DND-41 (cell line): ENCODE data around the gene FUT9.

Source experiments
- ATAC-seq: fragments of 200-7000 bp; cut with Tn5 transposase; 3 replicates; pipeline ENCODE4 v1.9.1; 2021; ENCODE audit warnings: low read depth; ENCODE audit not compliant: insufficient read depth
- DNase-seq: peaks from one replicate; pipeline ENCODE4 v3.0.0-alpha.2; 2020
- H2AFZ ChIP-seq: 2 replicates; pipeline ENCODE4 v1.6.0; 2012; ENCODE audit warnings: low read depth, low read length
- H3K27ac ChIP-seq: 2 replicates; pipeline ENCODE4 v1.5.1; 2012; ENCODE audit warnings: low read length, inconsistent platforms
- H3K27me3 ChIP-seq: fragments of 200-600 bp; sonication (generic); 2 replicates; pipeline ENCODE4 v1.6.0; 2012; ENCODE audit warnings: low read length, mild to moderate bottlenecking, inconsistent platforms; ENCODE audit not compliant: insufficient read depth, poor library complexity
- H3K36me3 ChIP-seq: 2 replicates; pipeline ENCODE4 v1.5.1; 2012; ENCODE audit warnings: low read length, inconsistent platforms; ENCODE audit not compliant: insufficient read depth
- H3K4me1 ChIP-seq: 2 replicates; pipeline ENCODE4 v1.5.1; 2012; ENCODE audit warnings: mild to moderate bottlenecking, low read length; ENCODE audit not compliant: insufficient read depth
- H3K4me2 ChIP-seq: 2 replicates; pipeline ENCODE4 v1.6.0; 2012; ENCODE audit warnings: mild to moderate bottlenecking, moderate library complexity, low read length, inconsistent platforms; ENCODE audit not compliant: insufficient read depth
- H3K4me3 ChIP-seq, 2 experiments: fragments of 200-600 bp in 1 of 2; shearing (Covaris generic) in 1 of 2; 2 replicates each; pipeline ENCODE4 v1.5.1; 2012 to 2016; ENCODE audit warnings: inconsistent platforms in 2 of 2, low read length in 2 of 2, mild to moderate bottlenecking in 2 of 2, low read depth in 1 of 2, moderate library complexity in 1 of 2
- H3K79me2 ChIP-seq: 2 replicates; pipeline ENCODE4 v1.6.0; 2012; ENCODE audit warnings: low read length, inconsistent platforms; ENCODE audit not compliant: insufficient read depth
- H3K9ac ChIP-seq: 2 replicates; pipeline ENCODE4 v1.6.0; 2012; ENCODE audit warnings: low read depth, mild to moderate bottlenecking, inconsistent platforms, low read length, moderate library complexity
- H3K9me3 ChIP-seq: 2 replicates; pipeline ENCODE4 v1.5.1; 2012; ENCODE audit warnings: low read length, moderate library complexity, mild to moderate bottlenecking, inconsistent platforms; ENCODE audit not compliant: insufficient read depth, severe bottlenecking
- H4K20me1 ChIP-seq: 2 replicates; pipeline ENCODE4 v1.6.0; 2012; ENCODE audit warnings: low read length; ENCODE audit not compliant: insufficient read depth
- EZH2 ChIP-seq: IDR thresholded peaks from 3 replicates; pipeline ENCODE4 v1.6.1; 2012; ENCODE audit warnings: borderline replicate concordance, low read depth, mild to moderate bottlenecking, moderate library complexity, low read length, inconsistent platforms; ENCODE audit not compliant: severe bottlenecking
- TF ChIP-seq, protein P1 (sequence below): IDR thresholded peaks from 2 replicates; pipeline ENCODE4 v1.5.1; 2012; ENCODE audit warnings: borderline replicate concordance, low read length, moderate library complexity, mild to moderate bottlenecking; ENCODE audit not compliant: poor library complexity, severe bottlenecking; ENCODE audit errors: extremely low read depth

FUT9 gene

DNA sequence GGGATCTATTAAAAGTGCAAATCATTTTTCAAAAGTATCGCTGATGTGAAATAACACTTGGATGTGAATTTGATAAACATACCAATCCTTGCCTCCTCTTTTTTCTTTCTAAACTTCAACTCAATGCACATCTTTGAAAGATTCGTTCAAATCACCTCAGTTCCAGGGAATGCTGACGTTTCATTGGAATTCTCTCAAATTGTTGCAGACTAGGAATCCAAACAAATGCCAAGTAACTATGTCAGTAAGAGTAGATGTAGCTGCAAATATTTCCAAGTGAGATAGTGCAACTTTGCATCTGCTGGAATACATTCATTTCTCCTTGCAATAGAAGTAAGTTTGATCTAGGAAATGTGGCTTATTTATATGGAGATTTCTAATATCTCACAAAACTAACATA, 220.7 kb downstream of the FUT9 start:
- H3K4me2 ChIP-seq = no peak overlapping the region
- no peak overlapping the region for H3K4me3 ChIP-seq
- no peaks in the 10 kb centered on the region for H3K36me3 ChIP-seq
- no peaks in the 10 kb centered on the region for H3K9me3 ChIP-seq
- TF ChIP-seq EZH2 = no peak
- TF ChIP-seq, protein P1, sequence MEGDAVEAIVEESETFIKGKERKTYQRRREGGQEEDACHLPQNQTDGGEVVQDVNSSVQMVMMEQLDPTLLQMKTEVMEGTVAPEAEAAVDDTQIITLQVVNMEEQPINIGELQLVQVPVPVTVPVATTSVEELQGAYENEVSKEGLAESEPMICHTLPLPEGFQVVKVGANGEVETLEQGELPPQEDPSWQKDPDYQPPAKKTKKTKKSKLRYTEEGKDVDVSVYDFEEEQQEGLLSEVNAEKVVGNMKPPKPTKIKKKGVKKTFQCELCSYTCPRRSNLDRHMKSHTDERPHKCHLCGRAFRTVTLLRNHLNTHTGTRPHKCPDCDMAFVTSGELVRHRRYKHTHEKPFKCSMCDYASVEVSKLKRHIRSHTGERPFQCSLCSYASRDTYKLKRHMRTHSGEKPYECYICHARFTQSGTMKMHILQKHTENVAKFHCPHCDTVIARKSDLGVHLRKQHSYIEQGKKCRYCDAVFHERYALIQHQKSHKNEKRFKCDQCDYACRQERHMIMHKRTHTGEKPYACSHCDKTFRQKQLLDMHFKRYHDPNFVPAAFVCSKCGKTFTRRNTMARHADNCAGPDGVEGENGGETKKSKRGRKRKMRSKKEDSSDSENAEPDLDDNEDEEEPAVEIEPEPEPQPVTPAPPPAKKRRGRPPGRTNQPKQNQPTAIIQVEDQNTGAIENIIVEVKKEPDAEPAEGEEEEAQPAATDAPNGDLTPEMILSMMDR = no peak
- ATAC-seq = no peak
- H3K27me3 ChIP-seq = no peaks in the 10 kb centered on the region
- no peaks in the 10 kb centered on the region for H3K79me2 ChIP-seq
- H3K9ac ChIP-seq = no peak overlapping the region
- DNase-seq = no peak
- no peaks in the 10 kb centered on the region for H3K4me1 ChIP-seq
- H4K20me1 ChIP-seq = no peaks in the 10 kb centered on the region
- H2AFZ ChIP-seq = no peak overlapping the region
- no peak overlapping the region for H3K27ac ChIP-seq

GRCh38 chr6:96237638-96238347, 222.0 kb downstream of the FUT9 start:
- no peaks in the 10 kb centered on the region for H3K4me1 ChIP-seq

DNA sequence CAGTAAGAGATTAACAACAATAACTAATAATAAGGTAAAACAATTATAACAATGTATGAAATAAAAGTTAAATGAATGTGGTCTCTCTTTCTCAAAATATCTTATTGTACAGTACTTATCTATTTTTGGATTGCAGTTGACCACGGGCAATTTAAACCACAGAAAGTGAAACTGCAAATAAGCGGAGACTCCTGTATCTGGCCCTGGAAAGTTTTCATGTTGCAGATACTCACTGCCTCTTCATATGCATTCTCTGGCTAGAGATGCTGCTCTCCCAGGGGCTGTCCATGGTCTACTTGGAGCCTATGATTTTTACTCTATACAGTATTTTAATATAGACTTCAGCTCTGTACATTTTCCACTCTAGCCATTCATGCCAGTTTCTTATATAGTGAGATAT, 230.8 kb downstream of the FUT9 start:
- H3K4me3 ChIP-seq = no peak overlapping the region
- H3K4me2 ChIP-seq = no peak overlapping the region
- H3K4me1 ChIP-seq = no peaks in the 10 kb centered on the region
- no peaks in the 10 kb centered on the region for H3K79me2 ChIP-seq
- H3K9ac ChIP-seq = no peak overlapping the region
- TF ChIP-seq, protein P1 = no peak
- TF ChIP-seq EZH2 = no peak
- H2AFZ ChIP-seq = no peak overlapping the region
- H4K20me1 ChIP-seq = no peaks in the 10 kb centered on the region
- H3K9me3 ChIP-seq = no peaks in the 10 kb centered on the region
- no peak for ATAC-seq
- no peak overlapping the region for H3K27ac ChIP-seq
- no peaks in the 10 kb centered on the region for H3K36me3 ChIP-seq
- no peaks in the 10 kb centered on the region for H3K27me3 ChIP-seq
- DNase-seq = no peak

More at GRCh38 chr6:96237638-96238347, 222.0 kb downstream of the FUT9 start:
- Histone ChIP-seq H3K27ac (no peak overlapping the region), H3K36me3 (no peaks in the 10 kb centered on the region), H3K4me2 (no peak overlapping the region), H3K27me3 (no peaks in the 10 kb centered on the region), H3K9ac (no peak overlapping the region), H3K79me2 (no peaks in the 10 kb centered on the region), H3K9me3 (no peaks in the 10 kb centered on the region), H2AFZ (no peak overlapping the region), H3K4me3 (no peak overlapping the region), H4K20me1 (no peaks in the 10 kb centered on the region)
- DNase-seq (no peak), ATAC-seq (no peak)
- TF ChIP-seq, protein P1 = no peak
